Omental fat pad (tissue), 4 donors: Measurements from ENCODE around the gene RMI2. TPM values are rescaled to one million over a fixed set of nuclear protein-coding genes. Genes with fewer than 3 reads are reported as not detected.

Source experiments
- ATAC-seq: fragments of 150-250 bp; one replicate; pipeline ENCODE4 v1.9.1; 2016; ENCODE audit warnings: mild to moderate bottlenecking, moderate library complexity; ENCODE audit not compliant: low FRiP score
- DNase-seq: peaks from one replicate; pipeline ENCODE4 v3.0.0-alpha.2; 2019; ENCODE audit warnings: low spot score
- CTCF ChIP-seq, 3 donors: fragments of 450-650 bp; IDR thresholded peaks; one replicate each; pipeline ENCODE4 v1.5.1; 2016 to 2017; ENCODE audit warnings: antibody characterized with exemption in 3 of 3, mild to moderate bottlenecking in 3 of 3, moderate library complexity in 2 of 3
- total RNA-seq, 4 donors: library from RNA; depleted of rRNA; stranded (reverse); fragments of >200 nt; gene quantifications; one replicate each; pipeline ENCODE4 v1.1.0, GENCODE V29; 2016

RMI2 gene
- total RNA-seq, 4 donors from 2014 or later, result 0.72 to 1.7 (median 1.2) TPM; not detected in 1

DNA sequence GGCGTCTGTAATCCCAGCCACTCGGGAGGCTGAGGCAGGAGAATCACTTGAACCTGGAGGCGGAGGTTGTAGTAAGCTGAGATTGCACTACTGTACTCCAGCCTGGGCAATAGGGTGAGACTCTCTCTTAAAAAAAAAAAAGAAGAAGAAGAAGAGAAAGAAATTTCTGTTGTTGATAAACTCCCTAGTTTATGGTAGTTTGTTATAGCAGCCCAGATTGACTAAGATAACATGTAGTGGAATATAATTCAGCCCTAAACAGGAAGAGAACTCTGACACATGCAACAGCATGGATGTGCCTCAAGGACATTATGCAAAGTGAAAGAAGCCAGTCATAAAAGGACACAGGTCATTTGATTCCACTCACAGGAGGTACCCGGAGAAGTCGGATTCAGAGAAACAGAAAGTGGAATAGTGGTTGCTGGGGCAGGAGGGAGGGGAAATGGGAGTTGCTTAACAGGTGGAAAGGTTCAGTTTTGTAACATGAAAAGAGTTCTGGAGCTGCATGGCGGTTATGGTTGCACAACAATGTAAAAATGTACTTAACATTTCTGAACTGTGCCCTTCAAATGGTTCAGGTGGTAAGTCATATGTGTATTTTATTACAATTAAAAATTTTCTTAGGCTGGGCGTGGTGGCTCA, 38.1 kb upstream of the RMI2 start:
- ATAC-seq, result no peak
- no peak for DNase-seq
- TF ChIP-seq CTCF (IDR thresholded peaks at IDR 0.05), result no peak

DNA sequence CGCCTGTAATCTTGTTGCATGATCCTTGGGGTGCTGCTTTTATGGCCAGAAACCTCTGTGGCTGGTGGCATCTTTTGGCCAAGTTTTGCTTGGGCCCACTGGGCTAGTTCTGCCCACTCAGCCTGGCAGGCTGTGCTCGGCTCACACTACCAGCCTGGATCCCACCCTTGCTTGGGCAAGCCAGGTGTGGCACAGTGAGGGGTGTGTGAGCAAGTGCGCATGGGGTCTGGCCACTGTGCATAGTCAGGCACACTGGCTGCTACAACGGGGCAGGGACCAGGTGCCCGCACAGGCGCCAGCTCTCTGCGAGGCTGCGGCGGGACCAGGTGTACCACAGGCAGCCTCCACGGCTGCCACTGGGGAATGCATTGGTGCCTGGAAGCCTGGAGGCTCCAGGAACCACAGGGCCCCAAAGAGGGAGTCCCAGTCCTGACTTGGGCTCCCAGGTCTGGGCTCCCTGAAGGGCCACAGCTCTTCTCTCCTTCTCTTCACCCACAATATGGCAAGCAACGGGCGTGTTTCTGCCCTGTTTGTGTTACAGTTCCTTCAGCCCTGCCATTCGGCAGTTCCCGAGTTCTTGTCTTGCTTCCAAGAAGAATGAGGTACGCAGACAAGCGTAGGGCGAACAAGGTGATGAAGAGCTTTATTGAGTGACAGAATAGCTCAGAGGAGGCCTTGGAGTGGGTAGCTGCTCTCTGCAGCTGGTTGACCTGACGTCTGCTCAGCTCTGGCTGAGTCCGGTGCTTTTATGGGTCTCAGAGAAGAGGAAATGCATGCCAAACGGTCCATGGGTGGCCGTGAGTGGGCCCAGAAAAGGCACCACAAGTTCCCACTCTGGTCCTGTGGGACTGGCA, 37.4 kb upstream of the RMI2 start:
- ATAC-seq (no peak), DNase-seq (no peak)
- no peak for TF ChIP-seq CTCF (IDR thresholded peaks at IDR 0.05)

- TF ChIP-seq CTCF (IDR thresholded peaks at IDR 0.05), result no peak
- no peak for DNase-seq
- ATAC-seq, result peak; percentile 4
Measured at GRCh38 chr16:11308493-11309283, 36.6 kb upstream of the RMI2 start.

GRCh38 chr16:11309895-11310633, 35.2 kb upstream of the RMI2 start:
- TF ChIP-seq CTCF (IDR thresholded peaks at IDR 0.05), result no peak
- no peak for DNase-seq
- no peak for ATAC-seq

DNA sequence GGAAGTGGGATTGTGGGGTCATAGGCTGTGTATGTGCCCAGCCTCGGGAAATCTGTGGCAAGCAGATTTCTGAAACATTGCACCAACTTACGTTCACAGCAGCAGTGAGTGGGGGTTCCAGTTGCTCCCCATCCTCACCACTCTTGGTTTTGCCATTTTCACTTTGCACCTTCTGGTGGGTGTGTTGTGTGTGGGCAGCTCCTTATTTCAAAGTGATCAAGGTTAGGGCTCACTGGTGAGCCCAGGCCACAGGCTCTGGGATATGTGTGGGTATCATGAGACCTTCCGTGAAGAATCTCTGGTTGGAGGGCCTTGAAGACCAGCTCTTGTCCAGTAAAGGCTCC, 34.7 kb upstream of the RMI2 start:
- ATAC-seq (no peak), DNase-seq (no peak)
- TF ChIP-seq CTCF (IDR thresholded peaks at IDR 0.05), result no peak

- no peak for TF ChIP-seq CTCF (IDR thresholded peaks at IDR 0.05)
- DNase-seq, result no peak
- no peak for ATAC-seq
Measured at GRCh38 chr16:11310997-11311561, 34.2 kb upstream of the RMI2 start.
